ENCODE data around the gene ZNF366. TPM values are rescaled to one million over a fixed set of nuclear protein-coding genes. Genes with fewer than 3 reads are reported as not detected.

ZNF366 gene
- polyA plus RNA-seq, 1 donor: 3.5 TPM

DNA sequence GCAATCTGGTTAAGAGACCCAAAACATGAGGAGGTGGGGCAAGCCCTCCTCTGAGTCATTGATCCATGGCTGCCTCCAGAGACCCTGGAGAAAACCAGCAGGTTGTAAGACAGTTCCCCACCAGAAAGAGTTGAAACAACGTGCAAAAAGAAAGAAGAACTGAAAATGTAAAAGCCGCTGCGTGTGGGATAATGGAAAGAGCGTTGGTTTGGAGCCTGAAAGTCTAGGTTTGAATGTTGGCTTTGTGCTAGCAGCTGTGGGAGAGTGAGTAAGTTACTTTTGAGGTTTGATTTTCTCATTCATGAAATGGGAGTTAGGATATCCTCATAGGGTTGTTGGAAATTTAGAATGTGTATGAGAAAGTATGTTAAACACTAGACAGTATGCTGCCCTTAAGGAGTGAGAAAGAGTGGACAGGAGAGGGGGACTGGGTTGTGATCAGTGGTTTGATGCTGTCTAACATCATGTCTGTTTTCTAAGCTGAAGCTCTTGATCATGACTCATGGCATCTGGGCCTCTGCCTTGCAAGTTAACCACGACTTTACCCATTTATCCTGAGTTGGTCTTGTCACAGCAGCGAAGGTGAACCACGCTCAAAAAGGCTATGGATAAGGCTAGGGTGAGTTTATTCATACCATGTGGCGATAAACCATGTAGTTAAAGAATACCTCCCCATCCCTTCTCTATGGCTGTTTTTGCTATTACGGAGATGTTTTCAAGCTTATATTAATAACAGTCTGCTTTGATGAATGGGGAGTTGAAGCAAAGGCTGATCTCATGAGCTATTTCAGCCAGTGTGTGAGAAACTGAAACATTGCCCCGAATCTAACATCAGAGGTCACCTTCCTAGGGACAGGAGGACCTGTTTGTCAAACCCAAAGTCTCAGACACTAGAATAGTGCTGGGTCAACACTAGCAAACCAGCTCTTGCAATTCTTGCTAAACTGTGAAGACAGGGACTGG, 41.3 kb downstream of the ZNF366 start:
- DNase-seq: no peak

DNA sequence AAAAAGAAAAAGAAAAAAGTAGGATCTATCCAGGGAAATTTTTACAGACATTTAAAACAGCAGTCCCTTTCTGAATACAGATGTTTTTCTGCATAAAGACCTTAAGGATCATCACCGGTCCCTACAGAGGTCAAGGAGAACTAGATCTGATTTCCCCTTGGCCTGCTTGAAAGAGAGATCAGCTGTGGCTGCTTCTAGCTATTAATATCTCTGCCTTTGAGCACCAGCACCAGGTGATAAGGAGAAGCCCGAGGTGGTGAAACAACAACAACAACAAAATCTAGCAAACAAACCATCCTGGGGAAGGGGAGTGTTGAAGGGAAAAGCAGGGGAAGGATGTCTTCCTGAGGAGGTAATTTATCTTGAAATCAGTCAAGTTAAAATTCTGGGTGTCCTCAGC, 42.1 kb downstream of the ZNF366 start:
- no peak for DNase-seq

DNA sequence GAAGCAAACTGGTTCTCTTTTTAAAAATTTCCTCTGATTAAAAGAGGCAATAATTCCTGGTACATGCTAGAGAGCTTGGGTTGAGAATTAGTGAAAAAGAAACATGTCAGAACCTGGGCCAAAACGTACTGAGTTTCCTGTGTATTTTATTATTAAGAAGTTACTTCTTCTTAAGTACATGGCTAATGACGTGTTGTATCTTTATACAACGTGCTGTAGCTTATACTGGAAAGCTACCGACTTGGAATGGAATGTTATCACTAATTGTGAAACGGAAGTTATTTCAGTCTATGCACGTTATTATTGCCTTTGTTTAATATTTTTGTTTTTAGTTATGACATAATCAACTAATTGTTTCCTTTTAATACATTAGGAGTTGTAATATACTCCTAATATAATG, 43.1 kb downstream of the ZNF366 start:
- no peak for DNase-seq

DNA sequence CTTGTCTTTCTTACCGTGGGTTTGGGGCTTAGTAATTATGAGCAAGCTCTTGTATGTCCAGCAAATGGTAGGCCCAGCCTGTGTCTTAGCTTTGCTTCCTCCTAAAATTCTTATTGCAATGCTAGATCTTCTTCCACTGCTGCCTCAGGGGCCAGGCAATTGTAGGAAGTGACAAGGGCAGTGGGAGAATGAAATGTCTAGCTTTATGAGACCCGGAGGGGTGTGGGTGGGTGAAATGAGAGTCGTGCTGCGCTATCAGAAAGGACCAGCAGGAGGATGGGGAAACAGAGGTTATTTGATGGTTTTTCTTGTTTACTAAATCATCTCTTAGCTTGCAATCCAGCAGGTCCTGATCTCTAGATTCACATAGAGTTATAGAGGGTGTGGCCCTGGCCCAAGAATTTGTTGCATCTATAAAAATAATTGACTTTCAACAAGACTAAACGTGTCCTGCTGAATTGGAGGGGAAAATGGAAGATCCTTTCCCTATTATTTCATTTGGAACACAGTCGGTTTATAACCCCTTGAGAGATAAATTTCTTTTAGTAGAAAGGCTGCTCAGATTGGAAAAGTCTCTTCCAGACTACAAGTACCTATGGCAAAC, 43.7 kb downstream of the ZNF366 start:
- no peak for DNase-seq

DNA sequence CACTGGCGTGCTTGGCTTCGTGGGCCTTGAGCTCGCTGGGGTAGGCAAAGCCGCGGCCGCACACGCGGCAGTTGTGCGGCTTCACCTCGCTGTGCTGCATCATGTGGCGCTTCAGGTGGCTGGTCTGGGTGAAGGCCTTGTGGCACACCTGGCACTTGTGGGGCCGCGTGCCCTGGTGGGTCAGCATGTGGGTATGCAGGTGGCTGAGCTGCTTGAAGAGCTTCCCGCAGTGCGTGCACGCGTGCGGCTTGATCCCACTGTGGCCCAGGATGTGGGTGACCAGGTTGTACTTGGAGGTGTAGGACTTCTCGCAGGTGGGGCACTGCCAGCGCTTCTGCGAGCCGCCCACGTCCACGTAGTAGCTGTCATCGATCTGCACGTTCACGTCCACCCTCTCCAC, 46.8 kb downstream of the ZNF366 start:
- DNase-seq: no peak

DNA sequence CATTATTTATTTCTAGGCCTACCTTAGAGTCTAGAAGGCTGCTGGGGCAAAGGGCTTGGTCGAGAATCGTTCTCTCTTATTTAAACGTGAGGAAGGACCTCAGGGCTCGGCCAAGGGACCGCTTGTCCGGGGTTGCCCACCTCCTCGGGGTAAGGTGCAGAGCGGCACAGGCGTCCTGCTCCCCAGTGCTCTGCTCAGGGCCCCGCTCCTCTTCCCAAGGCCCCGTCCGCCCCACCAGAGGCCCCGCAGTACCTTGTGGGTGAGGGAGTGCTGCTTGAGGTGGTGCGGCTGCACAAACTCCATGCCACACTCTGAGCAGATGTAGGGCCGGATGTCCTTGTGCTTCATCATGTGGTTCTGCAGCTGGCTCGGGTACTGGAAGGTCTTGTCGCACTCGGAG, 47.3 kb downstream of the ZNF366 start:
- DNase-seq: no peak

DNA sequence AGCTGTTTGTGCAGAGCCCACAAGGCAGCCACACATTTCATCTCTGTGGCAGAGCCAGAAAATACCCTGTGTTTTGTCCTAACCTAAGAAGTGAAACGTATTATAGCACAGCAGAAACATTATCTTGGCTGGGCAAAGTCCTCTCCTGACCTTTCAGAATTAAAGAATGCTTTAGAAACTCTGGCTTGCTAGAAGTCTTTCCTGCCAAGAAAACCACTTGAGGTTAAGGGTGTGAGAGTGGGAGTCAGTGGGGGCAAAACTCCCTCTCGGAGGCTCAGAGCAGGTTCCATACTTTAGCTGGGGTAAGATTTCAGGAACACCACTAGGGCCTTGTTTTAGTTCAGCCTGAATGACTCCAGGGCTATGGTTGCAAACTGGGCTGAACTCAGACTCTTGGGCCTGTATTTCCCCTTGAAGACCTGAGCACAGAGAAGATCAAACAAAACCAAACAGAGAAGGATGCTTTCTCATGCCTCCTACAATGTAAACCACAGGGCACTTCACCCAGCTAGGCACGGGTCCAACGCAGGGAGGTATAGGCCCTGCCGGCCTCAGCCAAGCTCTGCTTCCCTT, 48.0 kb downstream of the ZNF366 start:
- DNase-seq: peak; percentile 40

DNA sequence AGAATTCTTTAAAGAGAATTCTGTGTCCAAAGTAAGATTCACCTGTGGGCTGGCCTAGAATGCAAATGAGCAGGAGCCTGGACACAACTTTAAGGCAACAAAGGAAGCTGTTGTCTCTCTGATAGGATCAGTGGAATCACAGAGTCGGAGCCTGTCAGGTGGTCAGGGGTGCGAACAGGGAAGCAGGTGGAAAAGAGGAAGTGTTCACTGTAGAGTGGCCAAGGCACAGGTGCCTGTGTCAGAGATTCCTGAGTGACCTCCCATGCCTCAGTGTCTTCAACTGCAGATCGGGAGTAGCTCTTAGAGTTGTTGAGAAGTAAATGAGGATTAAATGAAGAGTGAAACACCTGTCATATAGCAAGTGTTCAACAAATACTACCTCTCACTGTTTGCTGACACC, 48.8 kb downstream of the ZNF366 start:
- no peak for DNase-seq

DNA sequence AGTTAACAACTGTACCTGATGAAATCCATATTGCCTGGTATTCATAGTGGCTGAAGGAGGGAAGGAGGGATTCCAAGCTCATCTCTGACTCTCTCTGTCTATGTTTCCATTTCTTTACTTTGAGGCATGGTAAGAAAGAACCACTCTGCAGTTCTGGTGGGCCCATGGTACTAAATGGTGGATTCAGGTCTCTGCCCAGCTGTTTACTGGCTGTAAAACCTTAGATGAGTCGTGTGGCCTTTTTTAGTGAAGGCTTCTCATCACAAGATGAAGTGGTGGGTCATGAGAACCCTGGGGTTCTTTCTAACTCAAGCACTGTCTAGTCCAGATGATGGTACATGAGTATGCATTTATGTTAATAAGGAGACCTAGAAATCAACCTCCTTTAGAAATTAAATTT, 49.7 kb downstream of the ZNF366 start:
- DNase-seq: no peak

DNA sequence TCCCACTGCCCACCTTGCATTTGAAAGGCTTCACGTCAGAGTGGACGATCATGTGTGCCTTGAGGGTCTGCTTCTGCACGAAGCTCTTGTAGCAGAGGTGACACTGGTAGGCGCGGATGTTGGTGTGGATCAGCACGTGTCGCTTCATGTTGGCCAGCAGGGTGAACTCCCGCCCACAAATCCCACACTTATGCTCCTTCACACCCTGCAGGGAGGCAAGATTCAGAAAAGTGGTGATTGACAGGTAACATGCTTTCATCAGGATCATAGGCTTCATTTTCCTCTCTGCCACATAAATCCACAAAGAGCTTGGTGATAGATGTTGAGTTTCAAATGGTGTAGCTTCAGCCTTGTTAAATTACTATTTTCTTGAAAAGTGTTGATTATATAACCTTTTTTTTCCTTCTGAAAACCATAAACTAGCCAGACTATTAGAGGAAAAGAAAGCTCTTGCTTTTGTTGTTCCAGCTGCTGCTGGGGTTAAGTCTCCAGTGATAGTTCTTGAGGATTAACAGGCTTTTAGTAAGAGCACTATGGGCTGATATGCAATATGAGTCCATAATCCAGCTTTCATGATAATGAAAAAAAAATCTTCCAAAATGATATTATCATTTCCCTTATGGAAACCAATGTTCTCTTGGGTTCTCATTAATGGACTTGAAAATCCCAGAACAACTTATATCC, 50.7 kb downstream of the ZNF366 start:
- no peak for DNase-seq

DNA sequence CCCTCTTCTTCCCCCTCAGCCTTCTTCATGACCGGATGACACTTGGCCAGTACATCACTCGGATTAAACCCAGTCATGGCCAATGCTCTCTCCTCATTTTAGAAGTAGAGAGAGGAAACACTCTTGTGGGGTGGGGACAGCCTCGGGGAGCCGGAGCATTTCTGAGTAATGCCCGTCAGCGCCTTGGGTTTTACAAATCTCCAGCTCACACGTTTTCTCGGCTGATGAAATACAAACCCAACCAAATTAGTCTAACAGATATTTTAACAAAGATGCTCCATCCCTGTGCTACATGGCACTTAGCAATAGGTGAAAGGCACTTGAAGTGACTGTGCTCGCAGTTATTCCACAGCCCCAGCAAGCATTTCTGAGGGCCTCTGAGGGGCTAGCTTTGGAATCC, 51.7 kb downstream of the ZNF366 start:
- no peak for DNase-seq

DNA sequence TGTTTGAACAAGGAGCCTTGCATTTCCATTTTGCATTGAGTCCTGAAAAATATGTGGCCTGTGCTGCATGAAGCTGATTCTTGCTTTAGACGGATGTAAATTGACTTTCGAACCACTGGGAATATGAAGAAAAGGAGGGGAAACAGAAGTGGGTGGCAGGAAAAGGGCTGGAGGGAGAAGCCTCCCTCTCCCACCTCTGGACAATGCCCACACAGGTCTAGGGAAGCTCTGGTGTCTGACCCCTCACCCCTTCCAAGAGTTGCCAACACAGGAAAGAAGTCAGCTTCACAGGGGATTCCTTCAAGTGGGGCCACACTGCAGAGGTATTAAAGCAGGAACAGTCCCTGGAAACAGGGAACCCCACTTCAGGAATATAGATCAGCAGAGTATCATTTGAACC, 52.2 kb downstream of the ZNF366 start:
- no peak for DNase-seq

DNA sequence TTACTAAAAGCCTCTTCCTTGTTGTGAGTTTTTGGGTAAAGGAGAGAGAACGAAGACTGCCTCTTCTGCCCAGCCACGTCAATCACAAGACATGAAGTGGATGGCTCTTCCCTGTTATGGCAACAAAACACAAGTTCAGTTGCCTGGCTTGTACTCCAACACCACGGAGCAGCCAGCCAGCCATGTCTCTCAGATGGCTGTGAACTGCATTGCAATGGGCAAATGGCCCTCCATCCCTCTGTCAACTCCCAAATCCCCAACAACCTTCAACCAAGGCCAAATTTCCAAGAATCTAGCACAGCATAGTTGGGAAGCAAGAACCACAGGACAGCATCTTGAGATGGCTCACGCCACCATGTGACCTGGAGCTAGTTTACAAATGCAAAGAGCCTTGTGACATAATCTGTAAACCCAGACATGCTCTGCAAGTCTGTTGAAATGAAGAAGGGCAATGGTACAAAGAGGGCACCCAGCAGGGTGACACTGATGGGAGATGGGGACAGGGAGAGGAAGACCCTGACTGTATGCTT, 53.9 kb downstream of the ZNF366 start:
- DNase-seq: no peak

DNA sequence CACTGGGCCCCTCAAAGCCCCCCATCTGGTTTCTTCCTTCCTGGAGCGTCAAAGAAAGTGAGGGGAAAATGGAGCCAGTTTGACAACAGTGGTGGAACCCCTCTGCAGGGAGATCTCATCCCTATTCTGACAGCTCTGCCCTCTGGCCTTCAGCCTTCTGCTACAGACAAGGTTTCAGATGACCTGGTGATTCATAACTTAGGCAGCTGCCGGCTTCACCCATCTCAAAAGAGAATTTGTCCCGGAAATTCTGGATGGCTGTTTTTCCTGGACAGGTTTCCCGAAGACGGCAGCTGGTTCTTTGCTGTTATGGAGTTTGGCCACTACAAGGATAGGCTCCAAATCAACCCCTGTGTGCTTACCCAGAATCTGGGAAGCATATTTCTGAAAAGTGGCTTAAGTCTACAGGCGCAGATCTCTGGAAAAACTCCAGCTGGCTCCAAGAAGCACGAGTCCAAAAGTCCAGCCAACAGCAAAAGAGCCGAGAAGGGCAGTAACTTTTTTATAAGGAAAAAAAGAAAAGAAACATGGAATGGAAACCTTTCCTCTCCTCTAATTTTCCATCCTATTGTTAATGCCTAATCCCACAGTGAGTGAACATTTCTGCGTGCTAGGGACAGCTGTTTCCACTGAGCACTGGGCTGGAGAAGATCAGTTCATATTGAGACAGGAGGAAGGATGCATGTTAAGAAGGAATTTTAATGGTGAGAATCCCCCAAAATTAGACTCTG, 54.5 kb downstream of the ZNF366 start:
- DNase-seq: peak; percentile 68

DNA sequence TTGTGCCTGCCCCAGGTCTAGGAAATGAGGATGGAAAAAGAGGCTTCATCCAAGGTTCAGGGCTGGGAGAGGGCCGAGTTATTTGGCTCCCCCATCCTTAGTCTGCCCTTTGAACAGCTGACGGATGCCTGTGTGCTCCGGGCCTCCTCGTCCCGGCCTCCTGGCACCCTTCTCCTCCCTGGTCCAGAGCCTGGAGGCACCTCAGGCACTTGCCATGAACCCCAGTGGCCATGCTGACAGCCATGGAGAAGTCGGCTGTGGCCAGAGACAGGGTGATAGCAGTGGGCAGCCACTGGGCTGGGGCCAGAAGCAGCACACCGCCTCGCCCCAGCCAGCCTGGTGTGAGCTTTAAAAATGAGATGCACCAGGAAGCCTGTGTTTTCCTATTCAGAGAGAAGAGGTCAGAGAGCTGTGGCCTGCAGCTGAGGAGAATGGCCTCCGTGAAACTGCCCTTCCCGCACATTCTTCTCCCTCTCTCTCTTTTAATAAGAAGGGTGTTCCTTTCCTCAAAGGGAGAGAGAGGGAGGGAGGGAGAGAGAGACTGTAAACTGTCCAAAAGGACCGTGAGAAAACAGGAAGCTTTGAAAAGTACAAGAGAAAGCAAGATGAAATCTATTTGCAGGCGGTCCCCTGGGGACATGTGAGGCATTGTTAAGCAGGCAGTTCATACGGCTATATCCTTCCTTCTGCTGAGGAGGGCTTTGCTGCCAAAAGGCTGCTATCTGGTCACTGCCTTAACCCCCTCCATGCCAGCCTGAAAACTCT, 55.3 kb downstream of the ZNF366 start:
- DNase-seq: peak; percentile 60

DNA sequence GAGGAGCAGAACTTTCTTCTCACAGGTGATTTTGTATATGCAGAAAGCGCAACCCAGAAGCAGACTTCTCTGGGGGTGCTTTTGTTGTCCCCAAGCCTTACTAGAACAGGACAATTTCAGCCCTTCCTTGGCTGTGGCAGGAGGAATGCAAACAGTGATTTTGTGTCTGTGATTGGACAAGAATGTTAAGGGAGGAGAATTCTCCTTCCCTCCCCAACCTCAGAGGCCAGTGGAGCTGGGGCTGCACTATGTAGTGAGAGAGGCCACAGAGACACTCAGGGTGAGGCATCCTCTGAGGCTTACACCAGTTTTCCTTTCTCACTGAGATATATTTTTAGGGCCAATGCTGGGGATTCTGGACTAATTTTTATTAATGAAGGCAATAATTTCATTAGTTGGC, 58.8 kb downstream of the ZNF366 start:
- DNase-seq: no peak

DNA sequence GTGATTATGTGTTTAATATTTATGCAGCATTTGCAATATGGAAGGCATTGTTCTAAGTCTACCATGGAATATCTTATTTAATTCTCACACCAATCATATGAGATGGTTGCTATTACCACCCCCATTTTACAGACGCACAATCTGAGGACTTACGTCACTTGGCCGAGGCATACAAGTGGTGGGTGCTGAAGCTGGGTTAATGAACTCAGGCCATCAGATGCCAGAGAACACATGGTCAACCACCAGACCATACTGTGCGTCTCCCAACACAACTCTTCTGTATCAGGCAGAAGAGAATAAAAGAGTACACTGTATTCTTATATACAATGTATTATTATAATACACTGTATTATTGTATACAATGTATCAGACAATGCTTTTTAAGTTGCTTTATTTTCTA, 59.5 kb downstream of the ZNF366 start:
- no peak for DNase-seq

DNA sequence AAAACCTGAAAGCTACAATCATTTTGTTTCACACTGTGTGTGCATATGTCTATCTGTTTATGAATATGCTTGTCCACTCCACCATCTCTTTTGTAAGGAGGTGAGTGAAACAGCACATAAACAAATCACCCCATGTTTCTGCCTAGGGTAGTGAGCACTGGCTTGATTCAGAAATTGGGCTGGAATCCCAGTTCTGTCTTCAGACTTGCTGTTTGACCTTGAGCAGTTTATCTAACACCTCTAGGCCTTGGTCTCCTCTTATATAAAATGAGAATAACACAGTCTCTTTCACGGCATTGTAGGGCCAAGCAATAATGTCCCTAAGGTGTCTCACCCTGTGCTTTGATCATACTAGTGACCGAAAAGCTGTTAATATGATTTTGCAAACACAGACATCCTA, 61.2 kb downstream of the ZNF366 start:
- DNase-seq: no peak

DNA sequence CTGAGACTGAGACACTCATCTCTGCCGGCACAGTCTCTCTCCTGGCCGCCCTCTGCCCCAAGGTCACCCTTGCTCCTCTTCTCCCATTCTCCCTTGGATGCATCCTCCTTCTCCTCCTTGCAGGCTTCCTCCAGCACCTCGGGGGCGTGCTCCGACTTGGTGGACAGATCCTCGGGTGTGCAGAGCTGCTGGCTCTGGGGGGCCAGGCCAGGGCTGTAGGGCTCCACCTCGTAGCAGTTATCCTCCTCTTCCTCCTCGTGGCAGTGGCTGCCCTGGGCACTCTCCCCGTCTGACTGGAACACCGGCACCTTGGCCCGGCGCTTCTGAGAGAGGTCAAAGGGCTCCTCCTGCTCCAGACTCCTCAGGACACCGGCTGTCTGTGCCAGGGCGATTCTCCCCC, 63.3 kb downstream of the ZNF366 start:
- DNase-seq: no peak

DNA sequence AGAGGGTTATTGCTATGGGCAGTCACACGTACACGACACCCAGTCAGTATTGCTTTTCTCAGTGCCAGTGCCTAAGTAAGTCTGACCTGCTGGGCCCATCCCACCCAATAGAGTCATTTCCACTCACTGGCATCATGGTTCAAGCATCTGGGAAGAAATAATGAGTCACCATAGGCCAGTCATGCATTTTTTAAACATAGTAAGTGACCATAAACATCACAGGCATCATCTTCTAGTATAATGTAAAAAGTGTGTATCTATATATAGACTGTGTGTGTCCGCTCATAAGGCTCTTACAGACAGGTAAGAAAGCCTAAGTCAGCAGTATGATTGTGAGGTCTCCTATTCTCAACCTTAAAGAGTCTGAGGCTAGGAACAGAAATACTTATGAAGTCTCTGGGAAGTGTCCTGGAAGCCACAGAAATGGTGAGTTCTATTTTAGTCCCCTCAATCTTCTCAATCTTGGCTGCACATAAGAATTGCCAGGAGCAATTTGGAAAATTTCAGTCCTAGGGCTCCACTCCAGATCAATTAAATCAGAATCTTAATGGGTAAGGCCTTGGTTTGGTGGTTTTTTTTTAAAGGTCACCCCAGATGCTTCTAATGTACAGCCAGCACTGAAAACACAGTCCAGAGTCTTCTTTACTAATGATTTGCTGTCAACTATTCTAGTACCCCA, 65.2 kb downstream of the ZNF366 start:
- no peak for DNase-seq
